Ishikawa (cell line): ENCODE results near the gene OPCML.

Source experiments
- CEBPB ChIP-seq: IDR thresholded peaks from 2 replicates; pipeline ENCODE4 v1.6.1; 2012
- CREB1 ChIP-seq: IDR thresholded peaks from 2 replicates; pipeline ENCODE4 v1.6.1; 2012; ENCODE audit warnings: low read depth
- EGR1 ChIP-seq: IDR thresholded peaks from 2 replicates; pipeline ENCODE4 v1.6.1; 2012
- EP300 ChIP-seq: IDR thresholded peaks from 2 replicates; pipeline ENCODE4 v1.6.1; 2012; ENCODE audit warnings: borderline replicate concordance
- FOXM1 ChIP-seq: IDR thresholded peaks from 2 replicates; pipeline ENCODE4 v1.6.1; 2012; ENCODE audit warnings: low read depth, borderline replicate concordance
- NFIC ChIP-seq: IDR thresholded peaks from 2 replicates; pipeline ENCODE4 v1.6.1; 2012
- RAD21 ChIP-seq: IDR thresholded peaks from 2 replicates; pipeline ENCODE4 v1.6.1; 2012; ENCODE audit warnings: low read depth
- TAF1 ChIP-seq: IDR thresholded peaks from 2 replicates; pipeline ENCODE4 v1.6.1; 2012; ENCODE audit warnings: low read depth, mild to moderate bottlenecking
- TCF12 ChIP-seq: IDR thresholded peaks from 2 replicates; pipeline ENCODE4 v1.6.1; 2012; ENCODE audit warnings: low read depth
- TEAD4 ChIP-seq: IDR thresholded peaks from 2 replicates; pipeline ENCODE4 v1.6.1; 2012
- YY1 ChIP-seq: IDR thresholded peaks from 2 replicates; pipeline ENCODE4 v1.6.1; 2012; ENCODE audit warnings: low read depth
- ZBTB7A ChIP-seq: IDR thresholded peaks from 2 replicates; pipeline ENCODE4 v1.6.1; 2012; ENCODE audit warnings: low read depth
- TF ChIP-seq, protein P1 (sequence below): IDR thresholded peaks from 2 replicates; pipeline ENCODE4 v1.6.1; 2012; ENCODE audit warnings: low read depth, mild to moderate bottlenecking
- TF ChIP-seq, protein P2 (sequence below): IDR thresholded peaks from 2 replicates; pipeline ENCODE4 v1.6.1; 2012
- TF ChIP-seq, protein P3 (sequence below): IDR thresholded peaks from 2 replicates; pipeline ENCODE4 v1.6.1; 2012

OPCML gene

DNA sequence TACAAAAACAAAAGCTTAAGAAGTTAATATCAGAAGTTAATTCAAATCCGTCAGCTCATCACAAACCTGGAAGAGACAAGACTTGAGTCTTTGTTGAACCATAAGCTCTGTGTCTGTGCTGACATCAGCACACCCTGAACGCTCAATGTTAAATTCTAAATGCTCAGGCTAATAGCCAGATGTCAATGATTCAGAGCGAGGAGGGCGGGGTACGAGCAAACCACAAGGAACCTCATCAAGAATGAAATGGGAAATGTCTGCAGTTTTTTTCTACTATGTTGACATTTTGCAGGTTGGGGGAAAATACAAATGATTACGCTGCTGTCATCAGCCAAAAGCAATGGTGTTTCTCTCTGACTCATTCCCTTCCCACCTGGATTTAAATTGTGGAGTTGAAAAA, 1104.7 kb downstream of the OPCML start:
- TF ChIP-seq EP300 (no peak), CEBPB (no peak), RAD21 (no peak), TEAD4 (no peak), YY1 (no peak), NFIC (no peak), EGR1 (no peak), TAF1 (no peak), TCF12 (no peak), CREB1 (no peak), ZBTB7A (no peak), FOXM1 (no peak)
- TF ChIP-seq, protein P1, sequence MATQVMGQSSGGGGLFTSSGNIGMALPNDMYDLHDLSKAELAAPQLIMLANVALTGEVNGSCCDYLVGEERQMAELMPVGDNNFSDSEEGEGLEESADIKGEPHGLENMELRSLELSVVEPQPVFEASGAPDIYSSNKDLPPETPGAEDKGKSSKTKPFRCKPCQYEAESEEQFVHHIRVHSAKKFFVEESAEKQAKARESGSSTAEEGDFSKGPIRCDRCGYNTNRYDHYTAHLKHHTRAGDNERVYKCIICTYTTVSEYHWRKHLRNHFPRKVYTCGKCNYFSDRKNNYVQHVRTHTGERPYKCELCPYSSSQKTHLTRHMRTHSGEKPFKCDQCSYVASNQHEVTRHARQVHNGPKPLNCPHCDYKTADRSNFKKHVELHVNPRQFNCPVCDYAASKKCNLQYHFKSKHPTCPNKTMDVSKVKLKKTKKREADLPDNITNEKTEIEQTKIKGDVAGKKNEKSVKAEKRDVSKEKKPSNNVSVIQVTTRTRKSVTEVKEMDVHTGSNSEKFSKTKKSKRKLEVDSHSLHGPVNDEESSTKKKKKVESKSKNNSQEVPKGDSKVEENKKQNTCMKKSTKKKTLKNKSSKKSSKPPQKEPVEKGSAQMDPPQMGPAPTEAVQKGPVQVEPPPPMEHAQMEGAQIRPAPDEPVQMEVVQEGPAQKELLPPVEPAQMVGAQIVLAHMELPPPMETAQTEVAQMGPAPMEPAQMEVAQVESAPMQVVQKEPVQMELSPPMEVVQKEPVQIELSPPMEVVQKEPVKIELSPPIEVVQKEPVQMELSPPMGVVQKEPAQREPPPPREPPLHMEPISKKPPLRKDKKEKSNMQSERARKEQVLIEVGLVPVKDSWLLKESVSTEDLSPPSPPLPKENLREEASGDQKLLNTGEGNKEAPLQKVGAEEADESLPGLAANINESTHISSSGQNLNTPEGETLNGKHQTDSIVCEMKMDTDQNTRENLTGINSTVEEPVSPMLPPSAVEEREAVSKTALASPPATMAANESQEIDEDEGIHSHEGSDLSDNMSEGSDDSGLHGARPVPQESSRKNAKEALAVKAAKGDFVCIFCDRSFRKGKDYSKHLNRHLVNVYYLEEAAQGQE, result no peak
- TF ChIP-seq, protein P2, sequence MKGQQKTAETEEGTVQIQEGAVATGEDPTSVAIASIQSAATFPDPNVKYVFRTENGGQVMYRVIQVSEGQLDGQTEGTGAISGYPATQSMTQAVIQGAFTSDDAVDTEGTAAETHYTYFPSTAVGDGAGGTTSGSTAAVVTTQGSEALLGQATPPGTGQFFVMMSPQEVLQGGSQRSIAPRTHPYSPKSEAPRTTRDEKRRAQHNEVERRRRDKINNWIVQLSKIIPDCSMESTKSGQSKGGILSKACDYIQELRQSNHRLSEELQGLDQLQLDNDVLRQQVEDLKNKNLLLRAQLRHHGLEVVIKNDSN, result no peak
- TF ChIP-seq, protein P3, sequence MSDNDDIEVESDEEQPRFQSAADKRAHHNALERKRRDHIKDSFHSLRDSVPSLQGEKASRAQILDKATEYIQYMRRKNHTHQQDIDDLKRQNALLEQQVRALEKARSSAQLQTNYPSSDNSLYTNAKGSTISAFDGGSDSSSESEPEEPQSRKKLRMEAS, result no peak

DNA sequence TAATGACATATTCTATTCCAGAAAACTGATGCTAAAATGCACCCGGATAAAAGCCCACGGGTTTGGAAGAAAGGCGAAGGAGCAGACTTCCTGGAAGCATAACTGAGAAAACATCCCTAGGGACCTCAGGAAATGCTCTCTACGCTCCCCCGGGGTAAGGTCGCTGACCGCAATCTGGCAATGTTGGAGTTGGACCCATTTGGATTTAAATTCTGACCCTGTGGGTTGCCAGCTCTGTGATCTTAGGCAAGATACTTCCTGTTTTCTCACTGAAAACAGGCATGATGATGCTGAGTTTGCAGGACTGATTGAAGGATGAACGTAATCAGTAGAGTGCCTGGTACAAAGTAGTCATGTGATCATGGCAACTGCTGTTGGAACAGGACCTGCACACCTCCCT, 1107.9 kb downstream of the OPCML start:
- TF ChIP-seq TCF12, result no peak
- TF ChIP-seq YY1, result no peak
- TF ChIP-seq, protein P3, result no peak
- TF ChIP-seq NFIC, result no peak
- no peak for TF ChIP-seq TAF1
- no peak for TF ChIP-seq ZBTB7A
- TF ChIP-seq EP300, result no peak
- TF ChIP-seq CEBPB, result no peak
- TF ChIP-seq CREB1, result no peak
- TF ChIP-seq EGR1, result no peak
- TF ChIP-seq, protein P1, result no peak

DNA sequence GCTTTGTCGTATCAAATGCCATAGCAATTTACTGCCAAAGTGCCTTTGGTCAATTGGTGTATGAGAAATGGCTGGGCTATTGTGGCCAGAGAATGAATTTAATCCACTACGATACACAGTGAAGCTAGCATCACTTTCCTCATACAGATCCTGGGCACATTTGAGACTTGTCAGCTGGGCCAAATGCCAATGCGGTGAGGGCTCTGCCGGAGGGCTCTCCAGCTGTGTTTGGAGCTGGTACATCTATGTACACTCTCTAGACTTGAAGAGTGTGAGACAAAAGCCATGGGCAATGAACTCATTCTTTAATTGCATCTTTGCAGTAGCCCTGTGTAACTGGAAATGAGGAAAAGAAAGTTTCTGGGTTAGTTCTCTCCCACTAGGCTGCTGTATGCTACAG, 1109.0 kb downstream of the OPCML start:
- TF ChIP-seq CREB1, result no peak
- TF ChIP-seq TAF1, result no peak
- TF ChIP-seq, protein P2, result no peak
- no peak for TF ChIP-seq TEAD4
- TF ChIP-seq EP300, result no peak
- no peak for TF ChIP-seq NFIC
- no peak for TF ChIP-seq EGR1
- TF ChIP-seq ZBTB7A, result no peak
- TF ChIP-seq TCF12, result no peak
- TF ChIP-seq FOXM1, result no peak
- TF ChIP-seq CEBPB, result no peak
- TF ChIP-seq, protein P3, result no peak
- TF ChIP-seq, protein P1, result no peak
- no peak for TF ChIP-seq RAD21
- TF ChIP-seq YY1, result no peak

DNA sequence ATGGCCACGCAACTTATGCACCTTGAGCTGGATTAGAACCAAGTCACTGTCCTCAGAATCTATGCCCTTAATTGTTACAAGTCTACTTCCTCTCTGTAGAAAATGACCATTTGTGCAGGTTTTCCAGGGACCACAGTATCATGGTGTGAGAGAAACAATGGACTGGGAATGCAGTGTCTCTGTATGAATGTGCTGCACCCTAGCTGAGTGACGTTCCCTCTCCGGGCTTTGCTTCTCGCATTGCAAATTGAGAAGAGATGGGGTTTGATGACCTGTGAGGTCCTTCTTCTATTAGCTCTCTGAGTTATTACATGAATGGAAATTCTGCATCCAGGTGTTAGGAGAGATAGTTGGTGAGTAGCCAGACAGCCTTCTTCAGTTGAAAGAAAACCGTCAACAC, 1109.6 kb downstream of the OPCML start:
- TF ChIP-seq TAF1, result no peak
- TF ChIP-seq FOXM1, result no peak
- no peak for TF ChIP-seq NFIC
- TF ChIP-seq TEAD4, result no peak
- TF ChIP-seq CEBPB, result no peak
- TF ChIP-seq, protein P1, result no peak
- TF ChIP-seq, protein P3, result no peak
- TF ChIP-seq, protein P2, result no peak
- no peak for TF ChIP-seq CREB1
- no peak for TF ChIP-seq TCF12
- TF ChIP-seq RAD21, result no peak
- no peak for TF ChIP-seq EGR1
- no peak for TF ChIP-seq YY1
